PC-9 (cell line): ENCODE results near the gene CLDN24.

Source experiments
- CTCF ChIP-seq: fragments of 200-600 bp; sonication (generic); conservative IDR thresholded peaks from 2 replicates; pipeline ENCODE4 v1.6.1; 2017; ENCODE audit warnings: mixed run types, antibody characterized with exemption, mild to moderate bottlenecking, moderate library complexity
- EZH2 ChIP-seq: fragments of 200-600 bp; sonication (generic); IDR thresholded peaks from 2 replicates; pipeline ENCODE4 v1.8.0; 2017; ENCODE audit warnings: antibody characterized with exemption, low read depth

DNA sequence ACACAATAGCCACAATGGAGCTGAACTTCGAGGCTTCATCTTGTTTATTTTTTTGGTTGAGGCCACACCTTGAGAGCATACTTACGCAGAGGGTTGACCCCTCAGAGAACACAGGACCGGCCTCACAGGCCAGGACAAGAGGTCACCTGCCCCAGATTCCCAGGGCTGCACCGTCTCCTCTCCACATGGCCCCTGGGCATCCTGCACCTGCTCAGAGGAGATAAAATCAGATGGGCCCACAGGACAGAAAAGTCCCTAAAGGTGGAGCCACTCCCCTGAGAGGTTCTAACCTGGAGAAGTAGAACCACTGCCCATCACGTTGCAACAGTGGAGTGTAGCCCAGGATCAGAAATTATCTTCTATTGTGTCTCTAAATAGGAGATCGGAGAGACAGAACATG is 1.1 kb upstream of the CLDN24 start:
- TF ChIP-seq CTCF (no peak), EZH2 (no peak)
